Lung (tissue), 12 donors: Measurements from ENCODE around the gene CENPA. TPM values are rescaled to one million over a fixed set of nuclear protein-coding genes. Genes with fewer than 3 reads are reported as not detected.

ENCODE experiments used
- ATAC-seq: fragments of 200-7000 bp; cut with Tn5 transposase; one replicate; pipeline ENCODE4 v1.9.1; 2020; ENCODE audit warnings: moderate number of reproducible peaks; ENCODE audit not compliant: insufficient read depth, low FRiP score
- DNase-seq, 3 donors: peaks; one replicate each; pipeline ENCODE4 v3.0.0-alpha.2; 2013 to 2017
- H3K27ac ChIP-seq, 2 donors: one replicate each; pipeline ENCODE4 v1.5.1; 2013; ENCODE audit warnings: mild to moderate bottlenecking in 2 of 2, moderate library complexity in 2 of 2, control low read depth in 1 of 2, inconsistent platforms in 1 of 2, low read depth in 1 of 2, low read length in 1 of 2
- H3K27me3 ChIP-seq, 3 donors: one replicate each; pipeline ENCODE4 v1.5.1; 2013; ENCODE audit warnings: low read length in 2 of 3; ENCODE audit not compliant: control insufficient read depth in 3 of 3, insufficient read depth in 3 of 3
- H3K36me3 ChIP-seq, 4 donors: one replicate each; pipeline ENCODE4 v1.5.1; 2013; ENCODE audit warnings: low read length in 4 of 4, mild to moderate bottlenecking in 1 of 4, moderate library complexity in 1 of 4; ENCODE audit not compliant: control insufficient read depth in 4 of 4, insufficient read depth in 4 of 4
- H3K4me1 ChIP-seq, 5 donors: one replicate each; pipeline ENCODE4 v1.5.1; 2013; ENCODE audit warnings: low read length in 5 of 5, mild to moderate bottlenecking in 2 of 5, moderate library complexity in 1 of 5; ENCODE audit not compliant: control insufficient read depth in 5 of 5, insufficient read depth in 5 of 5
- H3K4me3 ChIP-seq: one replicate; pipeline ENCODE4 v1.5.1; 2013; ENCODE audit warnings: mild to moderate bottlenecking, control low read depth, moderate library complexity
- H3K9ac ChIP-seq, 2 donors: one replicate each; pipeline ENCODE4 v1.5.1; 2013; ENCODE audit warnings: low read length in 2 of 2, control low read depth in 1 of 2; ENCODE audit not compliant: insufficient read depth in 1 of 2
- H3K9me3 ChIP-seq, 4 donors: one replicate each; pipeline ENCODE4 v1.5.1; 2013; ENCODE audit warnings: low read length in 3 of 4, mild to moderate bottlenecking in 1 of 4, moderate library complexity in 1 of 4; ENCODE audit not compliant: control insufficient read depth in 4 of 4, insufficient read depth in 3 of 4
- WGBS, 2 donors: extraction: QIAGEN DNeasy Blood & Tissue Kit; methylation state at CpG; one replicate each; pipeline ENCODE4 v1.1.7; 2013; 5-methylcytosine and 5-hydroxymethylcytosine counted together
- polyA plus RNA-seq, 2 donors: library from polyadenylated mRNA; stranded (reverse); fragments of 200-250 nt; gene quantifications; one replicate each; pipeline ENCODE4 v1.2.1, GENCODE V29; 2013
- total RNA-seq, 2 donors: library from RNA; depleted of rRNA in 1 of 2; stranded (reverse); fragments of >200 nt in 1 of 2; gene quantifications; one replicate each; pipeline ENCODE4 v1.2.1, GENCODE V29; 2014 to 2021
- TF ChIP-seq, protein P1 (sequence below): IDR thresholded peaks from 2 replicates; pipeline ENCODE4 v1.5.1; 2012; ENCODE audit warnings: mild to moderate bottlenecking; ENCODE audit errors: control extremely low read depth, extremely low read depth
- donor health status: control.
- donor health status: control.
- donor health status: Bipolar disorder and iron deficiency.
- donor health status: healthy.
- donor health status: DM: yes; HTN: yes; CAD: no.

CENPA gene
- total and polyA plus RNA-seq, 4 donors = 0.71 to 1.5 (median 0.95) TPM

GRCh38 chr2:26818972-26819371, 33.1 kb downstream of the CENPA start:
- Histone ChIP-seq H3K4me1 (no peaks in the 10 kb centered on the region), H3K4me3 (no peak overlapping the region), H3K36me3 (no peaks in the 10 kb centered on the region), H3K9ac (no peak overlapping the region), H3K27ac (no peak overlapping the region), H3K9me3 (no peaks in the 10 kb centered on the region), H3K27me3 (peaks cover 0 to 3% (median 0%) of the 10 kb centered on the region in 3 donors)
- DNase-seq (no peak), ATAC-seq (no peak)
- TF ChIP-seq, protein P1, sequence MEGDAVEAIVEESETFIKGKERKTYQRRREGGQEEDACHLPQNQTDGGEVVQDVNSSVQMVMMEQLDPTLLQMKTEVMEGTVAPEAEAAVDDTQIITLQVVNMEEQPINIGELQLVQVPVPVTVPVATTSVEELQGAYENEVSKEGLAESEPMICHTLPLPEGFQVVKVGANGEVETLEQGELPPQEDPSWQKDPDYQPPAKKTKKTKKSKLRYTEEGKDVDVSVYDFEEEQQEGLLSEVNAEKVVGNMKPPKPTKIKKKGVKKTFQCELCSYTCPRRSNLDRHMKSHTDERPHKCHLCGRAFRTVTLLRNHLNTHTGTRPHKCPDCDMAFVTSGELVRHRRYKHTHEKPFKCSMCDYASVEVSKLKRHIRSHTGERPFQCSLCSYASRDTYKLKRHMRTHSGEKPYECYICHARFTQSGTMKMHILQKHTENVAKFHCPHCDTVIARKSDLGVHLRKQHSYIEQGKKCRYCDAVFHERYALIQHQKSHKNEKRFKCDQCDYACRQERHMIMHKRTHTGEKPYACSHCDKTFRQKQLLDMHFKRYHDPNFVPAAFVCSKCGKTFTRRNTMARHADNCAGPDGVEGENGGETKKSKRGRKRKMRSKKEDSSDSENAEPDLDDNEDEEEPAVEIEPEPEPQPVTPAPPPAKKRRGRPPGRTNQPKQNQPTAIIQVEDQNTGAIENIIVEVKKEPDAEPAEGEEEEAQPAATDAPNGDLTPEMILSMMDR = no peak
- WGBS, 2 donors = 85 to 93% methylated on average over 6 of the region's 6 CpGs

GRCh38 chr2:26820932-26821331, 35.1 kb downstream of the CENPA start:
- H3K27ac ChIP-seq = no peak overlapping the region
- WGBS, 2 donors = 86 to 90% methylated on average over 7 of the region's 7 CpGs
- ATAC-seq (no peak), DNase-seq (no peak)
- no peak overlapping the region for H3K4me3 ChIP-seq
- peaks cover 0 to 4% (median 0%) of the 10 kb centered on the region in 3 donors for H3K27me3 ChIP-seq
- H3K4me1 ChIP-seq = no peaks in the 10 kb centered on the region
- no peak overlapping the region for H3K9ac ChIP-seq
- TF ChIP-seq, protein P1 = no peak
- no peaks in the 10 kb centered on the region for H3K9me3 ChIP-seq
- H3K36me3 ChIP-seq = no peaks in the 10 kb centered on the region

- Histone ChIP-seq H3K4me1 (no peaks in the 10 kb centered on the region), H3K27me3 (peaks cover 0 to 3% (median 0%) of the 10 kb centered on the region in 3 donors), H3K4me3 (no peak overlapping the region), H3K9me3 (no peaks in the 10 kb centered on the region), H3K9ac (no peak overlapping the region), H3K27ac (no peak overlapping the region), H3K36me3 (no peaks in the 10 kb centered on the region)
- 88 to 89% methylated on average over 6 of the region's 6 CpGs for WGBS, 2 donors
- ATAC-seq (no peak), DNase-seq (no peak)
- TF ChIP-seq, protein P1 = no peak
Measured at GRCh38 chr2:26822877-26823276, 37.0 kb downstream of the CENPA start.

DNA sequence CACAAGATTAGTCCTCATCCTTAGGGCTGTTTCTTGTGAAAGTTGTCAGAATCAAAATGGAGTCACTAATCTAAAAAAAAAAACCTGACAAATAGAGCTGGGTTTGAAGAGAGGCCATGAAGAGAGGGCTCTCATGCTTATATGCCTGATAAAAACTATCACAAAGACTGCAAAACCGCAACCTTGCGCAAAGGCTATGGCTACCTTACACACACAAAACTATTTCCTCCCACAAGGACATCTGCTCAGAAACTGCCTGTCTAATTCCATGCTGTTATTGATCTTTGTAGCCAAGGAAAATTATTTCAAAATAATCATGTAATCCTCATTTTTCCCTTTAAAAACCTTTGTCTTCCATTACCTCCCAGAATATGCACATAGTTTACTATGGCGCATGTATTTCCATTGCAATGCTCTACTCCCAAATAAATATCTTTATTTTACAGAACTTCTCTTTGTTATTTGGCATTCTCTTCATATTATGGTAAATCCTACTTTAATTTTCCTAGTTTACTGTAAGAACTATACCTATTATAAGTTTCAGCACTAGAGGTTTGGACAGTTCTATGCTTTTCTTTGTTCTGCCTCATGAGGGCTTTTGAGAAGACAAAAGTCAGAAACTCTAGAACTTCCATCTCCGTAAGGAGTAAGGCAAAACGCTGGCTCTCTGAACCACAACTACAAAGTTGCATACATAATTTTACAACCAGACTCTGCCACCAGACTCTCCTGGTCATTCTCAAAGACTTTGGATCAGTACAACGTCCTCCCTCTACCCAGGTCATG, 52.5 kb downstream of the CENPA start:
- TF ChIP-seq, protein P1 = no peak
- 49 to 56% methylated on average over 6 of the region's 6 CpGs for WGBS, 2 donors
- Histone ChIP-seq H3K4me1 (no peaks in the 10 kb centered on the region), H3K36me3 (no peaks in the 10 kb centered on the region), H3K4me3 (no peak overlapping the region), H3K27me3 (no peaks in the 10 kb centered on the region), H3K9me3 (peaks cover 0 to 2% (median 0%) of the 10 kb centered on the region in 4 donors), H3K27ac (no peak overlapping the region), H3K9ac (no peak overlapping the region)
- ATAC-seq = no peak
- peak in 2 of 3 donors; percentile 53 to 69 for DNase-seq
